GM12878 (cell line): ENCODE measurements around the gene RIMS3. TPM values are rescaled to one million over a fixed set of nuclear protein-coding genes. Genes with fewer than 3 reads are reported as not detected.
A peak's percentile ranks its signal among the peaks of the same experiment; 100 is the strongest.

Experiments
- ATF3 ChIP-seq: IDR thresholded peaks from 2 replicates; pipeline ENCODE4 v1.6.1; 2011; ENCODE audit warnings: low read depth, mild to moderate bottlenecking, low read length, moderate library complexity, borderline replicate concordance; ENCODE audit errors: extremely low read depth
- ATF7 ChIP-seq: fragments of 450-650 bp; IDR thresholded peaks from 2 replicates; pipeline ENCODE4 v1.6.1; 2016; ENCODE audit warnings: low read depth, mild to moderate bottlenecking
- BCL11A ChIP-seq: IDR thresholded peaks from 2 replicates; pipeline ENCODE4 v1.6.1; 2011; ENCODE audit warnings: low read depth, low read length
- CBFB ChIP-seq: IDR thresholded peaks from 2 replicates; pipeline ENCODE4 v1.6.1; 2016; ENCODE audit warnings: antibody characterized with exemption, low read depth
- CHD1 ChIP-seq: IDR thresholded peaks from 2 replicates; pipeline ENCODE4 v1.6.1; 2012; ENCODE audit warnings: low read depth, low read length, improper control_type of control experiment
- CREB1 ChIP-seq: IDR thresholded peaks from 2 replicates; pipeline ENCODE4 v1.6.1; 2012; ENCODE audit warnings: low read depth, mild to moderate bottlenecking, inconsistent platforms
- CREM ChIP-seq: IDR thresholded peaks from 2 replicates; pipeline ENCODE4 v1.6.1; 2014; ENCODE audit warnings: antibody characterized with exemption, low read depth
- E4F1 ChIP-seq: fragments of 450-650 bp; IDR thresholded peaks from 2 replicates; pipeline ENCODE4 v1.6.1; 2018; ENCODE audit warnings: borderline replicate concordance, mild to moderate bottlenecking; ENCODE audit not compliant: partially characterized antibody
- HCFC1 ChIP-seq: fragments of 150-350 bp; IDR thresholded peaks from 2 replicates; pipeline ENCODE4 v1.6.1; 2014; ENCODE audit warnings: low read length
- IKZF2 ChIP-seq, 2 experiments: fragments of 450-650 bp; IDR thresholded peaks; 2 replicates each; pipeline ENCODE4 v1.6.1; 2017; ENCODE audit warnings: mild to moderate bottlenecking in 2 of 2, moderate library complexity in 2 of 2
- JUNB ChIP-seq: IDR thresholded peaks from 2 replicates; pipeline ENCODE4 v1.6.1; 2016; ENCODE audit warnings: antibody characterized with exemption, mild to moderate bottlenecking
- KLF5 ChIP-seq: fragments of 450-650 bp; IDR thresholded peaks from 2 replicates; pipeline ENCODE4 v1.6.1; 2014; ENCODE audit warnings: mild to moderate bottlenecking; ENCODE audit not compliant: partially characterized antibody
- MEF2B ChIP-seq: fragments of 450-650 bp; IDR thresholded peaks from 2 replicates; pipeline ENCODE4 v1.6.1; 2018; ENCODE audit warnings: mild to moderate bottlenecking, moderate library complexity; ENCODE audit not compliant: partially characterized antibody, poor library complexity, severe bottlenecking
- RB1 ChIP-seq: fragments of 450-650 bp; formaldehyde crosslinking; IDR thresholded peaks from 2 replicates; pipeline ENCODE4 v1.6.1; 2017; ENCODE audit warnings: mild to moderate bottlenecking, borderline replicate concordance
- RBBP5 ChIP-seq: fragments of 200-600 bp; sonication (generic); conservative IDR thresholded peaks from 2 replicates; pipeline ENCODE4 v1.6.1; 2016
- RELA ChIP-seq: fragments of 450-650 bp; IDR thresholded peaks from 2 replicates; pipeline ENCODE4 v1.8.0; 2014; ENCODE audit warnings: borderline replicate concordance; ENCODE audit not compliant: partially characterized antibody
- SIN3A ChIP-seq: IDR thresholded peaks from 2 replicates; pipeline ENCODE4 v1.6.1; 2012; ENCODE audit warnings: low read depth, low read length, improper control_type of control experiment
- SMAD1 ChIP-seq: fragments of 450-650 bp; IDR thresholded peaks from 2 replicates; pipeline ENCODE4 v1.6.1; 2018; ENCODE audit warnings: mild to moderate bottlenecking, low read depth; ENCODE audit not compliant: partially characterized antibody
- SMARCA5 ChIP-seq: fragments of 450-650 bp; IDR thresholded peaks from 2 replicates; pipeline ENCODE4 v1.6.1; 2017; ENCODE audit warnings: mild to moderate bottlenecking
- SP1 ChIP-seq: IDR thresholded peaks from one replicate; pipeline ENCODE4 v1.6.1; 2011; ENCODE audit warnings: low read depth, low read length
- SUPT20H ChIP-seq: IDR thresholded peaks from 2 replicates; pipeline ENCODE4 v1.6.1; 2011; ENCODE audit warnings: low read depth, mild to moderate bottlenecking, low read length, moderate library complexity, borderline replicate concordance; ENCODE audit not compliant: control insufficient read depth
- TBL1XR1 ChIP-seq: IDR thresholded peaks from 2 replicates; pipeline ENCODE4 v1.6.1; 2012; ENCODE audit warnings: low read depth, low read length, improper control_type of control experiment
- TCF12 ChIP-seq: IDR thresholded peaks from 2 replicates; pipeline ENCODE4 v1.6.1; 2011; ENCODE audit warnings: low read depth, mild to moderate bottlenecking, low read length
- ZBED1 ChIP-seq: IDR thresholded peaks from 2 replicates; pipeline ENCODE4 v1.6.1; 2016; ENCODE audit warnings: borderline replicate concordance
- ZBTB33 ChIP-seq: fragments of 450-650 bp; IDR thresholded peaks from 2 replicates; pipeline ENCODE4 v1.6.1; 2017; ENCODE audit warnings: mild to moderate bottlenecking
- ZNF24 ChIP-seq: fragments of 450-650 bp; IDR thresholded peaks from 2 replicates; pipeline ENCODE4 v1.6.1; 2017; ENCODE audit warnings: antibody characterized with exemption, mild to moderate bottlenecking
- polyA plus RNA-seq, 11 experiments: library from polyadenylated mRNA; depleted of rRNA in 4 of 11; unstranded in 6 of 11; stranded (reverse) in 5 of 11; fragments of >200 nt; fragmentation: Nextera tagmentation in 4 of 11; fragmentation: Illumina TruSeq in 1 of 11; extraction: Ambion mirVana in 4 of 11; extraction: Trizol in 1 of 11; gene quantifications; 1 replicate in 1 of 11; 2 replicates in 10 of 11; pipeline versions ENCODE4 v1.2.1 to v1.2.3, GENCODE V29; 2011 to 2016; ENCODE audit warnings: inconsistent platforms in 2 of 11, missing spikeins in 2 of 11, low read depth in 1 of 11
- total RNA-seq, 4 experiments: library from RNA; depleted of rRNA in 3 of 4; stranded (reverse); fragments of >200 nt in 3 of 4; fragmentation: Illumina TruSeq in 1 of 4; extraction: Trizol in 1 of 4; gene quantifications; 2 replicates each; pipeline versions ENCODE4 v1.2.1 to v1.2.3, GENCODE V29; 2013 to 2021
- TF ChIP-seq, protein P1 (sequence below): IDR thresholded peaks from 2 replicates; pipeline ENCODE4 v1.6.1; 2011; ENCODE audit warnings: low read depth, low read length, improper control_type of control experiment, borderline replicate concordance

Gene RIMS3
- total and polyA plus RNA-seq, 10 of the 15 experiments (the other 5 are each of a cell fraction or from before 2014, with no cell fraction given): 0.02 to 4.7 (median 0.39) TPM

DNA sequence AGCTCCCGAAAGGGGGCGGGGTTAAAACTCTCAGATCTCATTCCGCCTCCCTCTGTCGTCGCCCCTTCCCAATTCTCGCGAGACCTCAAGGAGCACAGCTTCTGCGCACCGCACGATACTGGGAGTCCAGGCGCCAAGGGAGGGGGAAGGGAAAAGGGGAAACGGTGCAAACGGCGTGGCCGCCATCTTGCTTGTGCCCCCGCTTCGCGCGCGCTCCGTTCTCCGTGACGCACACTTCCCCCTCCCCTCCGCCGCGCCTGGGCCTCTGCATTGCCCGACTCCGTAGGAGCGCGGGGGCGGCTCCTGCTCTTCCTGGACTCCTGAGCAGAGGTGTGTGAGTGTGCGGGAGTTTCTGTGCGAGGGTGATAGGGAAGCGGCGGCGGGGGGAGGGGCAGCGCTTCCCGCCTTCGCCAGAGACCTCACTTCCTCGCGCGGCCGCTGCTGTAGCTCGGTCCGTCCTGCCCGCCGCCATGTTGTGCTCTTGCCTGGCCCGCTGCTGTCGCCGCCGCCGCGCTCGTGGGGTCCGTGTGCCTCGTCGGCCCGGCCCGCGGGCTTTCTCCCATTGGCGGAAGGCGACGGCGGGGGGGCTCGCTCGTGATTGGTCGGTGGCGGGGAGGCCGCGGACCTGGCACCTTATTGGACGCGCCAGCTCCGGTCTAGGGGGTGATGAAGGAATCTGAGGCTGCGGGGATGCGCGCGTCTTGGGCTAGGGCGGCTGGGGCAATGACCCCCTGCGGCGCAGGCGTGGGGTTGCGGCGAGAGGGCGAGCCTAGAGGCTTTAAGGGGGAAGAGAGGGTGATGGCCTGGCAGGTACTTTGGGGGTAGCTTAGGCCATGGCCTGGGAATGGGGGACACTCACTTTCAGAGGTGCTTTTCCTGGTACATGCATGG is 26.3 kb upstream of the RIMS3 start, which contains the start of gene NFYC (continued):
- TF ChIP-seq RELA (peak; percentile 77), ZBED1 (peak; percentile 90), JUNB (no peak), CREM (peak; percentile 74), CREB1 (peak; percentile 63; the same call in 1 of the 2 replicates), MEF2B (peak; percentile 29), SUPT20H (no peak), RB1 (peak; percentile 98), ZBTB33 (no peak), ZNF24 (no peak), SIN3A (peak; percentile 48; the same call in 1 of the 2 replicates), IKZF2 (IDR thresholded peaks at IDR 0.05) (peak; percentile 62 to 74), SMARCA5 (peak; percentile 96), E4F1 (peak; percentile 41), CBFB (peak; percentile 96), ATF3 (no peak), TCF12 (peak; percentile 59; the same call in 1 of the 2 replicates), BCL11A (peak; percentile 21; the same call in 1 of the 2 replicates), CHD1 (peak; percentile 93), KLF5 (peak; percentile 82), HCFC1 (peak; percentile 32; the same call in 1 of the 2 replicates), TBL1XR1 (no peak), RBBP5 (0 out of 2 replicates have a peak, but pooled peaks have one; percentile 56), SMAD1 (no peak), ATF7 (peak; percentile 37; the same call in 1 of the 2 replicates), SP1 (peak; percentile 44)
- TF ChIP-seq, protein P1, sequence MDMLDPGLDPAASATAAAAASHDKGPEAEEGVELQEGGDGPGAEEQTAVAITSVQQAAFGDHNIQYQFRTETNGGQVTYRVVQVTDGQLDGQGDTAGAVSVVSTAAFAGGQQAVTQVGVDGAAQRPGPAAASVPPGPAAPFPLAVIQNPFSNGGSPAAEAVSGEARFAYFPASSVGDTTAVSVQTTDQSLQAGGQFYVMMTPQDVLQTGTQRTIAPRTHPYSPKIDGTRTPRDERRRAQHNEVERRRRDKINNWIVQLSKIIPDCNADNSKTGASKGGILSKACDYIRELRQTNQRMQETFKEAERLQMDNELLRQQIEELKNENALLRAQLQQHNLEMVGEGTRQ: no peak
